ENCODE results near the gene NPC1L1. TPM values are rescaled to one million over a fixed set of nuclear protein-coding genes. Genes with fewer than 3 reads are reported as not detected.

The NPC1L1 gene
- total RNA-seq, 4 donors from 2014 or later, result 0.04 to 0.07 TPM; not detected in 2

- ATAC-seq (no peak), DNase-seq (no peak)
- in situ Hi-C loops (cut with MboI; ENCODE audit: low sequenced_read_pairs in 4 of 4), result no loop called here
- H3K4me1 ChIP-seq, result no peaks in the 10 kb centered on the region
- H3K9me3 ChIP-seq, result peaks cover 0 to 5% (median 5%) of the 10 kb centered on the region in 3 donors
- no peaks in the 10 kb centered on the region for H3K27me3 ChIP-seq
- H3K4me3 ChIP-seq, result no peak overlapping the region
- intact Hi-C loops (cut with DNase I; ENCODE audit: low total_unique reads), result no loop called here
- H3K27ac ChIP-seq, result no peak overlapping the region
- TF ChIP-seq, protein P1, sequence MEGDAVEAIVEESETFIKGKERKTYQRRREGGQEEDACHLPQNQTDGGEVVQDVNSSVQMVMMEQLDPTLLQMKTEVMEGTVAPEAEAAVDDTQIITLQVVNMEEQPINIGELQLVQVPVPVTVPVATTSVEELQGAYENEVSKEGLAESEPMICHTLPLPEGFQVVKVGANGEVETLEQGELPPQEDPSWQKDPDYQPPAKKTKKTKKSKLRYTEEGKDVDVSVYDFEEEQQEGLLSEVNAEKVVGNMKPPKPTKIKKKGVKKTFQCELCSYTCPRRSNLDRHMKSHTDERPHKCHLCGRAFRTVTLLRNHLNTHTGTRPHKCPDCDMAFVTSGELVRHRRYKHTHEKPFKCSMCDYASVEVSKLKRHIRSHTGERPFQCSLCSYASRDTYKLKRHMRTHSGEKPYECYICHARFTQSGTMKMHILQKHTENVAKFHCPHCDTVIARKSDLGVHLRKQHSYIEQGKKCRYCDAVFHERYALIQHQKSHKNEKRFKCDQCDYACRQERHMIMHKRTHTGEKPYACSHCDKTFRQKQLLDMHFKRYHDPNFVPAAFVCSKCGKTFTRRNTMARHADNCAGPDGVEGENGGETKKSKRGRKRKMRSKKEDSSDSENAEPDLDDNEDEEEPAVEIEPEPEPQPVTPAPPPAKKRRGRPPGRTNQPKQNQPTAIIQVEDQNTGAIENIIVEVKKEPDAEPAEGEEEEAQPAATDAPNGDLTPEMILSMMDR (IDR thresholded peaks at IDR 0.05 in 4 of 5, conservative IDR thresholded peaks at IDR 0.05 in 1 of 5), result no peak
- TF ChIP-seq POLR2A (IDR thresholded peaks at IDR 0.05), result no peak
- no peaks in the 10 kb centered on the region for H3K36me3 ChIP-seq
Observed at GRCh38 chr7:44521347-44522095, 19.6 kb downstream of the NPC1L1 start.

- Histone ChIP-seq H3K4me1 (no peaks in the 10 kb centered on the region), H3K36me3 (no peaks in the 10 kb centered on the region), H3K4me3 (no peak overlapping the region), H3K27ac (no peak overlapping the region), H3K27me3 (no peaks in the 10 kb centered on the region), H3K9me3 (peaks cover 0 to 5% (median 1%) of the 10 kb centered on the region in 3 donors)
- DNase-seq (no peak), ATAC-seq (no peak)
- in situ Hi-C loops (cut with MboI; ENCODE audit: low sequenced_read_pairs in 4 of 4) (no loop called here), intact Hi-C loops (cut with DNase I; ENCODE audit: low total_unique reads) (no loop called here)
- TF ChIP-seq, protein P1 (IDR thresholded peaks at IDR 0.05 in 4 of 5, conservative IDR thresholded peaks at IDR 0.05 in 1 of 5), result no peak
- TF ChIP-seq POLR2A (IDR thresholded peaks at IDR 0.05), result no peak
Observed at GRCh38 chr7:44520574-44520973, 20.6 kb downstream of the NPC1L1 start.

DNA sequence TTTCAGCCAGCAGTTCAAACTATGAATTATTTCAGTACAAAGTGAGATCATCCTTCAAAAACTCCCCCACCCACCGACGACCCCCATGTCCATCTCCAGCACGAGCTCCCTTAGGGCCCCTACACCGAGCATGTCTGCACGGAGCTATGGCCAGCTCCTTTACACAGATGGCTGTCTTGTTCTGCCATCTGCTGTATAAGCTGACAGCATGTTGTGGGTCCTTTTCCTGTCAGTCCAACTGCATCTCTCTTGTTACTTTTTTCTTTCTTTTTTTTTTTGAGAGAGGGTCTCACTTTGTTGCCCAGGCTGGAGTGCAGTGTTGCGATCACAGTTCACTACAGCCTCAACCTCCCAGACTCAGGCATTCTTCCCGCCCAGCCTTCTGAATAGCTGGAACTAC, 21.6 kb downstream of the NPC1L1 start:
- Histone ChIP-seq H3K9me3 (no peaks in the 10 kb centered on the region), H3K27ac (no peak overlapping the region), H3K36me3 (no peaks in the 10 kb centered on the region), H3K4me1 (no peaks in the 10 kb centered on the region), H3K27me3 (no peaks in the 10 kb centered on the region), H3K4me3 (no peak overlapping the region)
- intact Hi-C loops (cut with DNase I; ENCODE audit: low total_unique reads) (no loop called here), in situ Hi-C loops (cut with MboI; ENCODE audit: low sequenced_read_pairs in 4 of 4) (no loop called here)
- DNase-seq (no peak), ATAC-seq (no peak)
- TF ChIP-seq, protein P1 (IDR thresholded peaks at IDR 0.05 in 4 of 5, conservative IDR thresholded peaks at IDR 0.05 in 1 of 5), result no peak
- TF ChIP-seq POLR2A (IDR thresholded peaks at IDR 0.05), result no peak

- DNase-seq (no peak), ATAC-seq (no peak)
- Histone ChIP-seq H3K9me3 (no peaks in the 10 kb centered on the region), H3K27me3 (no peaks in the 10 kb centered on the region), H3K27ac (no peak overlapping the region), H3K4me3 (no peak overlapping the region), H3K36me3 (no peaks in the 10 kb centered on the region), H3K4me1 (no peaks in the 10 kb centered on the region)
- intact Hi-C loops (cut with DNase I; ENCODE audit: low total_unique reads), result no loop called here
- in situ Hi-C loops (cut with MboI; ENCODE audit: low sequenced_read_pairs in 4 of 4), result no loop called here
- TF ChIP-seq, protein P1 (IDR thresholded peaks at IDR 0.05 in 4 of 5, conservative IDR thresholded peaks at IDR 0.05 in 1 of 5), result no peak
- TF ChIP-seq POLR2A (IDR thresholded peaks at IDR 0.05), result no peak
Observed at GRCh38 chr7:44518761-44519160, 22.4 kb downstream of the NPC1L1 start.
